Heart left ventricle (tissue), 16 donors: Measurements from ENCODE around the gene RBMX. TPM values are rescaled to one million over a fixed set of nuclear protein-coding genes. Genes with fewer than 3 reads are reported as not detected.
A peak's percentile ranks its signal among the peaks of the same experiment; 100 is the strongest.

ENCODE experiments used
- ATAC-seq, 4 donors: fragments of 200-7000 bp; cut with Tn5 transposase; one replicate each; pipeline ENCODE4 v1.9.1; 2020 to 2022; ENCODE audit warnings: moderate library complexity in 4 of 4, mild to moderate bottlenecking in 3 of 4, moderate number of reproducible peaks in 1 of 4
- DNase-seq, 5 donors: peaks; one replicate each; pipeline ENCODE4 v3.0.0-alpha.2; 2020
- H3K27ac ChIP-seq, 12 donors: fragments of 200-600 bp; sonication (generic) in 4 of 12; one replicate each; pipeline versions ENCODE4 v1.5.0 to v1.8.0; 2016 to 2022; ENCODE audit warnings: mild to moderate bottlenecking in 2 of 12
- H3K27me3 ChIP-seq, 9 donors: fragments of 200-600 bp; sonication (generic) in 2 of 9; one replicate each; pipeline versions ENCODE4 v1.5.1 to v1.8.0; 2016 to 2022; ENCODE audit warnings: mild to moderate bottlenecking in 3 of 9
- H3K36me3 ChIP-seq, 9 donors: fragments of 200-600 bp; sonication (generic) in 2 of 9; one replicate each; pipeline versions ENCODE4 v1.5.0 to v1.8.0; 2018 to 2022; ENCODE audit warnings: mild to moderate bottlenecking in 2 of 9
- H3K4me1 ChIP-seq, 12 donors: fragments of 200-600 bp; sonication (generic) in 4 of 12; one replicate each; pipeline versions ENCODE4 v1.5.0 to v1.8.0; 2016 to 2022; ENCODE audit warnings: mild to moderate bottlenecking in 3 of 12
- H3K4me3 ChIP-seq, 12 donors: fragments of 200-600 bp; sonication (generic) in 4 of 12; one replicate each; pipeline versions ENCODE4 v1.5.0 to v1.8.0; 2017 to 2022; ENCODE audit warnings: mild to moderate bottlenecking in 9 of 12, moderate library complexity in 4 of 12
- H3K9me3 ChIP-seq, 12 donors: fragments of 200-600 bp; sonication (generic) in 4 of 12; one replicate each; pipeline versions ENCODE4 v1.5.0 to v1.8.0; 2016 to 2022; ENCODE audit warnings: mild to moderate bottlenecking in 1 of 12
- CTCF ChIP-seq, 12 donors: fragments of 200-600 bp; sonication (generic) in 4 of 12; IDR thresholded peaks; one replicate each; pipeline versions ENCODE4 v1.5.0 to v1.8.0; 2018 to 2022; ENCODE audit warnings: antibody characterized with exemption in 12 of 12, mild to moderate bottlenecking in 5 of 12
- POLR2A ChIP-seq, 2 donors: fragments of 450-650 bp; IDR thresholded peaks; one replicate each; pipeline ENCODE4 v1.6.1; 2017; ENCODE audit warnings: antibody characterized with exemption in 2 of 2, mild to moderate bottlenecking in 2 of 2, moderate library complexity in 2 of 2
- WGBS, 4 donors: extraction: QIAGEN DNeasy Blood & Tissue Kit in 2 of 4; methylation state at CpG; one replicate each; pipeline versions ENCODE4 v1.1.5 to v1.1.7; 2013 to 2018; 5-methylcytosine and 5-hydroxymethylcytosine counted together
- intact Hi-C, 10 donors: fragments of 100-400 bp; cut with DNase I; formaldehyde crosslinking; loops; one replicate each; pipeline versions ENCODE4 v1.11.1 to v1.14.2; 2022
- polyA plus RNA-seq, 2 donors: library from polyadenylated mRNA; stranded (reverse); fragments of 200-250 nt; gene quantifications; one replicate each; pipeline ENCODE4 v1.2.3, GENCODE V29; 2013
- total RNA-seq, 9 donors: library from RNA; depleted of rRNA in 2 of 9; stranded (reverse); fragments of >200 nt in 2 of 9; fragmentation: NEBNext Ultra II Directional in 3 of 9; extraction: Animal tissue kit (Norgen Biotek cat#: 25700) in 3 of 9; gene quantifications; one replicate each; pipeline versions ENCODE4 v1.1.0 to v1.2.4, GENCODE V29; 2016 to 2023
- donor health status: ischemic (EF 13 %, LVEDD 7.1; RV severe dilation, severe dysfunction).
- donor health status: healthy with polysubstance abuse.
- donor health status: DM: no; HTN: yes; CAD: no.
- donor health status: DM: no; HTN: no; CAD: no.
- donor health status: ischemic (EF 25% LVEDD 6.9; RV normal size, moderate dysfunction).
- donor health status: ischemic (EF 25% LVEDD 5.7; RV mildly dilated, moderate dysfunction).
- donor health status: healthy.
- donor health status: DM: yes; HTN: yes; CAD: no.
- donor health status: ischemic (EF 35%, LVEDD 5.7; RV mildly dilated, moderate dysfunction).
- donor health status: nonischemic (EF 11% LVEDD 7.7; RV severe dilation, severe dysfunction).
- donor health status: DM: yes; HTN: yes; CAD: no.
- donor health status: PGD.
- donor health status: ischemic (EF 29% LVEDD 5.4; RV normal size, mild dysfunction).
- donor health status: nonischemic (EF 23%, LVEDD 6.1; RV moderate dilation, normal function).

RBMX gene
- total and polyA plus RNA-seq, 11 donors = 60.3 to 182 (median 89.9) TPM

- TF ChIP-seq POLR2A (IDR thresholded peaks at IDR 0.05) = no peak
- no peak for TF ChIP-seq CTCF (IDR thresholded peaks at IDR 0.05)
- Histone ChIP-seq H3K4me3 (no peak overlapping the region), H3K27me3 (no peaks in the 10 kb centered on the region), H3K9me3 (no peaks in the 10 kb centered on the region), H3K36me3 (peaks cover 0 to 30% (median 0%) of the 10 kb centered on the region in 9 donors), H3K4me1 (peaks cover 0 to 4% (median 0%) of the 10 kb centered on the region in 12 donors), H3K27ac (peak overlapping the region in 4 of 12 donors; percentile 23 to 52 (median 32))
- intact Hi-C loops = loop anchor here in 1 of 10 donors (10.0 kb wide), 1 partner anchor 55 kb away; no protein-coding TSS in a partner anchor
- DNase-seq (no peak), ATAC-seq (peak in 1 of 4 donors; percentile 13)
- 60 to 81% (median 65%) methylated on average over 5 of the region's 5 CpGs for WGBS, 4 donors
Measured at GRCh38 chrX:136829413-136829812, 51.1 kb downstream of the RBMX start.

- intact Hi-C loops = loop anchor here in 1 of 10 donors (10.0 kb wide), 1 partner anchor 54 kb away; no protein-coding TSS in a partner anchor
- no peaks in the 10 kb centered on the region for H3K9me3 ChIP-seq
- DNase-seq = no peak
- ATAC-seq = peak in 1 of 4 donors; percentile 85
- peaks cover 0 to 30% (median 0%) of the 10 kb centered on the region in 9 donors for H3K36me3 ChIP-seq
- H3K4me3 ChIP-seq = no peak overlapping the region
- peak overlapping the region in 4 of 12 donors; percentile 23 to 52 (median 32) for H3K27ac ChIP-seq
- WGBS, 4 donors = 50 to 77% (median 63%) methylated on average over 1 of the region's 1 CpG
- TF ChIP-seq CTCF (IDR thresholded peaks at IDR 0.05) (no peak), POLR2A (IDR thresholded peaks at IDR 0.05) (no peak)
- H3K4me1 ChIP-seq = peaks cover 0 to 4% (median 0%) of the 10 kb centered on the region in 12 donors
- no peaks in the 10 kb centered on the region for H3K27me3 ChIP-seq
Measured at GRCh38 chrX:136828830-136829229, 51.7 kb downstream of the RBMX start.

GRCh38 chrX:136827026-136827425 is 53.5 kb downstream of the RBMX start:
- 51 to 60% (median 56%) methylated on average over 3 of the region's 3 CpGs for WGBS, 4 donors
- Histone ChIP-seq H3K4me1 (peaks cover 0 to 4% (median 0%) of the 10 kb centered on the region in 12 donors), H3K9me3 (no peaks in the 10 kb centered on the region), H3K36me3 (peaks cover 0 to 24% (median 0%) of the 10 kb centered on the region in 9 donors), H3K27ac (no peak overlapping the region), H3K27me3 (no peaks in the 10 kb centered on the region), H3K4me3 (no peak overlapping the region)
- intact Hi-C loops = loop anchor here in 1 of 10 donors (10.0 kb wide), 1 partner anchor 52 kb away; no protein-coding TSS in a partner anchor
- DNase-seq (no peak), ATAC-seq (no peak)
- TF ChIP-seq CTCF (IDR thresholded peaks at IDR 0.05) (no peak), POLR2A (IDR thresholded peaks at IDR 0.05) (no peak)

- peaks cover 0 to 4% (median 0%) of the 10 kb centered on the region in 12 donors for H3K4me1 ChIP-seq
- intact Hi-C loops = loop anchor here in 1 of 10 donors (10.0 kb wide), 1 partner anchor 51 kb away; no protein-coding TSS in a partner anchor
Measured at GRCh38 chrX:136825771-136826170, 54.8 kb downstream of the RBMX start.

More at GRCh38 chrX:136825771-136826170, 54.8 kb downstream of the RBMX start:
- DNase-seq (no peak), ATAC-seq (no peak)
- 86 to 95% (median 95%) methylated on average over 2 of the region's 2 CpGs for whole genome bisulfite sequencing, 4 donors
- no peak overlapping the region for H3K27ac ChIP-seq
- no peaks in the 10 kb centered on the region for H3K27me3 ChIP-seq
- no peaks in the 10 kb centered on the region for H3K9me3 ChIP-seq
- TF ChIP-seq CTCF (IDR thresholded peaks at IDR 0.05) (no peak), POLR2A (IDR thresholded peaks at IDR 0.05) (no peak)
- H3K36me3 ChIP-seq = peaks cover 0 to 25% (median 0%) of the 10 kb centered on the region in 9 donors
- no peak overlapping the region for H3K4me3 ChIP-seq

Other genes with a start within 250 kb of the RBMX start
- gene CD40LG, start 232.6 kb downstream of the RBMX start, total RNA-seq = under 1 TPM in 2 of 9 donors, not detected in 7; 0.36 to 0.75 TPM
- under 1 TPM in 1 of 2 donors, not detected in 1; 0.04 TPM for gene CD40LG, start 232.6 kb downstream of the RBMX start, polyA plus RNA-seq
- gene ARHGEF6, start 99.8 kb downstream of the RBMX start, total RNA-seq = 10 to 100 TPM; 40.0 to 74.7 (median 61.0) TPM
- 10 to 100 TPM; 15.2 to 31.3 TPM for gene ARHGEF6, start 99.8 kb downstream of the RBMX start, polyA plus RNA-seq
- gene GPR101, start 153.3 kb upstream of the RBMX start, total RNA-seq = not detected
- gene GPR101, start 153.3 kb upstream of the RBMX start, polyA plus RNA-seq = not detected